ENCODE results near the gene NPY.

The NPY gene

GRCh38 chr7:24318326-24318725, 34.3 kb downstream of the NPY start:
- no peak overlapping the region for H2BK5ac ChIP-seq (ENCODE audit: low read length)
- H3K4ac ChIP-seq (ENCODE audit: low read length): no peak overlapping the region
- H2AFZ ChIP-seq (ENCODE audit: low read length): no peak overlapping the region
- no peak for DNase-seq (ENCODE audit: low spot score)
- H4K8ac ChIP-seq (ENCODE audit: low read depth, low read length): no peak overlapping the region
- H3K23ac ChIP-seq (ENCODE audit: low read depth, low read length, poor library complexity): no peak overlapping the region
- no peaks in the 10 kb centered on the region for H3K79me1 ChIP-seq (ENCODE audit: low read depth, low read length)
- no peak overlapping the region for H2AK5ac ChIP-seq (ENCODE audit: low read depth, low read length)
- H3K4me2 ChIP-seq (ENCODE audit: insufficient read depth, low read length, poor library complexity, severe bottlenecking): no peak overlapping the region
- no peak overlapping the region for H3K4me3 ChIP-seq (ENCODE audit: low read length in 2 of 2)
- no peak overlapping the region for H3K27ac ChIP-seq (replicated peaks; ENCODE audit: low read length)
- no peaks in the 10 kb centered on the region for H3K36me3 ChIP-seq (replicated peaks in 1 of 2; ENCODE audit: control insufficient read depth in 2 of 2, insufficient read depth in 2 of 2, low read length in 2 of 2)
- no peak overlapping the region for H2BK120ac ChIP-seq (ENCODE audit: low read depth, low read length)
- H3K18ac ChIP-seq (ENCODE audit: low read length): no peak overlapping the region
- H3K27me3 ChIP-seq (ENCODE audit: control insufficient read depth in 3 of 3, insufficient read depth in 3 of 3, low read depth in 1 of 3, low read length in 3 of 3): no peaks in the 10 kb centered on the region
- no peak overlapping the region for H3K14ac ChIP-seq (ENCODE audit: low read length)
- no peak overlapping the region for H2BK15ac ChIP-seq (ENCODE audit: low read length)
- no CpG with 5 or more reads among the region's 6 CpGs for WGBS, 2 donors (ENCODE audit: extremely low coverage in 2 of 2, insufficient read length in 2 of 2, insufficient replicate concordance in 1 of 2)
- no peak overlapping the region for H4K91ac ChIP-seq (ENCODE audit: low read depth, low read length, poor library complexity)
- H3K9ac ChIP-seq (ENCODE audit: low read depth, low read length, poor library complexity): no peak overlapping the region
- no peaks in the 10 kb centered on the region for H3K4me1 ChIP-seq (ENCODE audit: control insufficient read depth in 2 of 2, insufficient read depth in 1 of 2, low read depth in 1 of 2, low read length in 2 of 2)
- no peak overlapping the region for H2BK12ac ChIP-seq (ENCODE audit: low read length)
- H3K9me3 ChIP-seq (replicated peaks in 1 of 2; ENCODE audit: control insufficient read depth in 2 of 2, insufficient read depth in 1 of 2, low read depth in 1 of 2, low read length in 2 of 2): no peaks in the 10 kb centered on the region

DNA sequence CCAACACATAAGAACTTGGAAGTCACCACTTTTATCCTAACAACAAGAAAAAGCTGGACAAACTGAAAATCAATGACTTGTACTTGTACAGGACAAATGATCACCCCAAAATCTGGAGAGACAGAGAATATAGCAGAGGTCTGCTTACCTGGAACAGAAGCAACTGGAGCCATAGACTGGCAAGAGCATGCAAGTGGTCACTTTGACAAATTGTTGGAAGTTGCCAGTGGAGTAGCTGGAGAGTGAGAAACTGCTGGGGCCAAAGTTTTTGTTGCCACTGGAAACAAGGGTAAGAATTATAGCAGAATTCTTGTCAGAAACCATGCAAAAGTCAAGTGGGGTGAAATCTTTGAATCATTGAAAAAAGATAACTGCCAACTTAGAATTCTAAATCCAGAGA, 35.2 kb downstream of the NPY start:
- no peaks in the 10 kb centered on the region for H3K27me3 ChIP-seq (ENCODE audit: control insufficient read depth in 3 of 3, insufficient read depth in 3 of 3, low read depth in 1 of 3, low read length in 3 of 3)
- no peaks in the 10 kb centered on the region for H3K36me3 ChIP-seq (replicated peaks in 1 of 2; ENCODE audit: control insufficient read depth in 2 of 2, insufficient read depth in 2 of 2, low read length in 2 of 2)
- no peak overlapping the region for H3K18ac ChIP-seq (ENCODE audit: low read length)
- no peak overlapping the region for H3K4me3 ChIP-seq (ENCODE audit: low read length in 2 of 2)
- no peak for DNase-seq (ENCODE audit: low spot score)
- no peak overlapping the region for H3K4me2 ChIP-seq (ENCODE audit: insufficient read depth, low read length, poor library complexity, severe bottlenecking)
- H3K9ac ChIP-seq (ENCODE audit: low read depth, low read length, poor library complexity): no peak overlapping the region
- no peak overlapping the region for H3K14ac ChIP-seq (ENCODE audit: low read length)
- H3K9me3 ChIP-seq (replicated peaks in 1 of 2; ENCODE audit: control insufficient read depth in 2 of 2, insufficient read depth in 1 of 2, low read depth in 1 of 2, low read length in 2 of 2): no peaks in the 10 kb centered on the region
- no peak overlapping the region for H4K91ac ChIP-seq (ENCODE audit: low read depth, low read length, poor library complexity)
- no peak overlapping the region for H3K23ac ChIP-seq (ENCODE audit: low read depth, low read length, poor library complexity)
- H2BK15ac ChIP-seq (ENCODE audit: low read length): no peak overlapping the region
- H3K79me1 ChIP-seq (ENCODE audit: low read depth, low read length): no peaks in the 10 kb centered on the region
- no peak overlapping the region for H2BK5ac ChIP-seq (ENCODE audit: low read length)
- H4K8ac ChIP-seq (ENCODE audit: low read depth, low read length): no peak overlapping the region
- no peak overlapping the region for H3K27ac ChIP-seq (replicated peaks; ENCODE audit: low read length)
- no peak overlapping the region for H2AK5ac ChIP-seq (ENCODE audit: low read depth, low read length)
- no peak overlapping the region for H2BK12ac ChIP-seq (ENCODE audit: low read length)
- no peak overlapping the region for H2AFZ ChIP-seq (ENCODE audit: low read length)
- H2BK120ac ChIP-seq (ENCODE audit: low read depth, low read length): no peak overlapping the region
- no peaks in the 10 kb centered on the region for H3K4me1 ChIP-seq (ENCODE audit: control insufficient read depth in 2 of 2, insufficient read depth in 1 of 2, low read depth in 1 of 2, low read length in 2 of 2)
- H3K4ac ChIP-seq (ENCODE audit: low read length): no peak overlapping the region

DNA sequence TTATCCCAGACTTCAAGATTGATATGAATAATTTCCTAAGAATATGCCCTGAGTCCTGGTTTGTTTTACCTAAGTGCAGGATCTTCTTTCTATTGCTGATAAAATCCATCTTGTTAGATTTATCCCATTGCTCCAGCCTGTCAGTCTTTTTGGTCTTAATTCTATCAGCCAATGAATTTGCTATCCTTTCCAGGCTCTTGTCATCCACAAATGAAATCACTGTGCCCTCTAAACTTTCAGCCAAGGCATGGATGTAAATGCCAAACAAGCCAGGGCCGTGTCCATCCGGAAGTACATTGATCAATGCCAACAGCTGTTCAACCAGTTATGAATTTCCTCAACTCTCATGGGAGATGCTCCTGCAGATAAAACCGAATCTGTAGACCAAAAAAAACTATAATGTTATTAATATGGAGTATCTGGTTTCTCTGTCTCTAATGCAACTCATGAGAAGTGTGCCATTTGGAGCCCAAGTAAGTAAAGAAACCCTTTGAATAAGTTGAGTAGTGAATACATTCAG, 40.0 kb downstream of the NPY start:
- H2AK5ac ChIP-seq (ENCODE audit: low read depth, low read length): no peak overlapping the region
- H2BK15ac ChIP-seq (ENCODE audit: low read length): no peak overlapping the region
- no CpG with 5 or more reads among the region's 3 CpGs for WGBS, 2 donors (ENCODE audit: extremely low coverage in 2 of 2, insufficient read length in 2 of 2, insufficient replicate concordance in 1 of 2)

DNA sequence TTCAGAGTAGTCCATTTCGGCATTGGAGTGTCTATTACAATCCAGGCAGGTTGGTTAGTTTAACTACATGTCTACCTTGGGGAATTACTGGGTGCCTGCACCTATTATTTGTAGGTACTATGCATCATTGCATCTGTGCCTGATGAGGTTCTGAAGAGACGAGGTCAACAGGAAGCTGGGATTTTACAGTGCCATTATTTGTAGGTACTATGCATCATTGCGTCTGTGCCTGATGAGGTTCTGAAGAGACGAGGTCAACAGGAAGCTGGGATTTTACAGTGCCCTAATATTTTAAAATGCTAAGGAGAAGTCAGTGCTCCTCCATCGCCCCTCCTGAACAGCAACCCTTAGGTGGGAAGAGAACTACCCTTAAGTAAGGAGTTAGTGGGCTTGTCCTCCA, 41.7 kb downstream of the NPY start:
- Histone ChIP-seq H3K27ac (replicated peaks; ENCODE audit: low read length) (no peak overlapping the region), H2BK5ac (ENCODE audit: low read length) (no peak overlapping the region), H2AK5ac (ENCODE audit: low read depth, low read length) (no peak overlapping the region), H3K4me2 (ENCODE audit: insufficient read depth, low read length, poor library complexity, severe bottlenecking) (no peak overlapping the region), H3K4me1 (ENCODE audit: control insufficient read depth in 2 of 2, insufficient read depth in 1 of 2, low read depth in 1 of 2, low read length in 2 of 2) (no peaks in the 10 kb centered on the region), H3K4me3 (ENCODE audit: low read length in 2 of 2) (no peak overlapping the region), H2BK12ac (ENCODE audit: low read length) (no peak overlapping the region), H3K4ac (ENCODE audit: low read length) (no peak overlapping the region), H2AFZ (ENCODE audit: low read length) (no peak overlapping the region), H3K27me3 (ENCODE audit: control insufficient read depth in 3 of 3, insufficient read depth in 3 of 3, low read depth in 1 of 3, low read length in 3 of 3) (no peaks in the 10 kb centered on the region), H3K36me3 (replicated peaks in 1 of 2; ENCODE audit: control insufficient read depth in 2 of 2, insufficient read depth in 2 of 2, low read length in 2 of 2) (no peaks in the 10 kb centered on the region), H3K23ac (ENCODE audit: low read depth, low read length, poor library complexity) (no peak overlapping the region), H3K79me1 (ENCODE audit: low read depth, low read length) (no peaks in the 10 kb centered on the region), H2BK15ac (ENCODE audit: low read length) (no peak overlapping the region), H2BK120ac (ENCODE audit: low read depth, low read length) (no peak overlapping the region), H3K9ac (ENCODE audit: low read depth, low read length, poor library complexity) (no peak overlapping the region), H4K91ac (ENCODE audit: low read depth, low read length, poor library complexity) (no peak overlapping the region), H3K14ac (ENCODE audit: low read length) (no peak overlapping the region), H3K9me3 (replicated peaks in 1 of 2; ENCODE audit: control insufficient read depth in 2 of 2, insufficient read depth in 1 of 2, low read depth in 1 of 2, low read length in 2 of 2) (no peaks in the 10 kb centered on the region), H4K8ac (ENCODE audit: low read depth, low read length) (no peak overlapping the region), H3K18ac (ENCODE audit: low read length) (no peak overlapping the region)
- no peak for DNase-seq (ENCODE audit: low spot score)
- no CpG with 5 or more reads among the region's 5 CpGs for WGBS, 2 donors (ENCODE audit: extremely low coverage in 2 of 2, insufficient read length in 2 of 2, insufficient replicate concordance in 1 of 2)

More for the DNA sequence above, 40.0 kb downstream of the NPY start:
- H3K27ac ChIP-seq (replicated peaks; ENCODE audit: low read length): no peak overlapping the region
- H2BK5ac ChIP-seq (ENCODE audit: low read length): no peak overlapping the region
- H4K8ac ChIP-seq (ENCODE audit: low read depth, low read length): no peak overlapping the region
- H3K23ac ChIP-seq (ENCODE audit: low read depth, low read length, poor library complexity): no peak overlapping the region
- no peak overlapping the region for H3K18ac ChIP-seq (ENCODE audit: low read length)
- no peak for DNase-seq (ENCODE audit: low spot score)
- no peaks in the 10 kb centered on the region for H3K36me3 ChIP-seq (replicated peaks in 1 of 2; ENCODE audit: control insufficient read depth in 2 of 2, insufficient read depth in 2 of 2, low read length in 2 of 2)
- H2BK12ac ChIP-seq (ENCODE audit: low read length): no peak overlapping the region
- H3K14ac ChIP-seq (ENCODE audit: low read length): no peak overlapping the region
- no peak overlapping the region for H2BK120ac ChIP-seq (ENCODE audit: low read depth, low read length)
- no peak overlapping the region for H3K4me3 ChIP-seq (ENCODE audit: low read length in 2 of 2)
- no peaks in the 10 kb centered on the region for H3K79me1 ChIP-seq (ENCODE audit: low read depth, low read length)
- no peak overlapping the region for H2AFZ ChIP-seq (ENCODE audit: low read length)
- H3K27me3 ChIP-seq (ENCODE audit: control insufficient read depth in 3 of 3, insufficient read depth in 3 of 3, low read depth in 1 of 3, low read length in 3 of 3): no peaks in the 10 kb centered on the region
- H3K4ac ChIP-seq (ENCODE audit: low read length): no peak overlapping the region
- no peaks in the 10 kb centered on the region for H3K4me1 ChIP-seq (ENCODE audit: control insufficient read depth in 2 of 2, insufficient read depth in 1 of 2, low read depth in 1 of 2, low read length in 2 of 2)
- no peak overlapping the region for H3K4me2 ChIP-seq (ENCODE audit: insufficient read depth, low read length, poor library complexity, severe bottlenecking)
- H4K91ac ChIP-seq (ENCODE audit: low read depth, low read length, poor library complexity): no peak overlapping the region
- H3K9me3 ChIP-seq (replicated peaks in 1 of 2; ENCODE audit: control insufficient read depth in 2 of 2, insufficient read depth in 1 of 2, low read depth in 1 of 2, low read length in 2 of 2): no peaks in the 10 kb centered on the region
- no peak overlapping the region for H3K9ac ChIP-seq (ENCODE audit: low read depth, low read length, poor library complexity)
